ENCODE data around the gene GPR4. TPM values are rescaled to one million over a fixed set of nuclear protein-coding genes. Genes with fewer than 3 reads are reported as not detected.

The GPR4 gene
- total RNA-seq, 1 experiment from 2014 or later: 0.23 TPM

GRCh38 chr19:45575216-45575615 lies 26.8 kb downstream of the GPR4 start:
- intact Hi-C loops (cut with micrococcal nuclease; ENCODE audit: unreplicated experiment): no loop called here
- ChIA-PET CTCF (interaction anchor here (0.6 kb wide), 1 partner anchor 118 kb away, joined by 8 read pairs; no protein-coding TSS in a partner anchor), POLR2A (no interaction called here)
- H3K36me3 ChIP-seq (ENCODE audit: control insufficient read depth, insufficient read depth, low read length): no peaks in the 10 kb centered on the region
- in situ Hi-C loops (cut with HindIII; ENCODE audit: low pct_unique_long_range_greater_than_20kb, low sequenced_read_pairs): no loop called here
- DNase-seq (ENCODE audit: low read depth, low spot score): no peak
- H3K27me3 ChIP-seq (ENCODE audit: control insufficient read depth, insufficient read depth, low read length): no peaks in the 10 kb centered on the region
- no TSS peak for BruUV-seq (replicated peaks)
- ATAC-seq: no peak
- H3K9me3 ChIP-seq (ENCODE audit: control insufficient read depth, insufficient read depth, low read depth, low read length): no peaks in the 10 kb centered on the region
- TF ChIP-seq SIN3A (IDR thresholded peaks at IDR 0.05; ENCODE audit: borderline replicate concordance, insufficient read depth, low read depth, low read length) (no peak), POLR2AphosphoS5 (IDR thresholded peaks at IDR 0.05; ENCODE audit: low read depth, low read length) (no peak), TCF7L2 (IDR thresholded peaks at IDR 0.05; ENCODE audit: low read depth, low read length) (no peak), CTCF (IDR thresholded peaks at IDR 0.05) (no peak), REST (IDR thresholded peaks at IDR 0.05; ENCODE audit: insufficient read depth in 1 of 2, low read depth in 2 of 2, low read length in 1 of 2) (no peak)
- H3K4me3 ChIP-seq (ENCODE audit: low read depth in 2 of 2, low read length in 2 of 2): no peak overlapping the region
- peaks cover 12% of the 10 kb centered on the region for H3K4me1 ChIP-seq (ENCODE audit: control insufficient read depth, insufficient read depth, low read length)
- H3K27ac ChIP-seq (ENCODE audit: low read length): no peak overlapping the region

DNA sequence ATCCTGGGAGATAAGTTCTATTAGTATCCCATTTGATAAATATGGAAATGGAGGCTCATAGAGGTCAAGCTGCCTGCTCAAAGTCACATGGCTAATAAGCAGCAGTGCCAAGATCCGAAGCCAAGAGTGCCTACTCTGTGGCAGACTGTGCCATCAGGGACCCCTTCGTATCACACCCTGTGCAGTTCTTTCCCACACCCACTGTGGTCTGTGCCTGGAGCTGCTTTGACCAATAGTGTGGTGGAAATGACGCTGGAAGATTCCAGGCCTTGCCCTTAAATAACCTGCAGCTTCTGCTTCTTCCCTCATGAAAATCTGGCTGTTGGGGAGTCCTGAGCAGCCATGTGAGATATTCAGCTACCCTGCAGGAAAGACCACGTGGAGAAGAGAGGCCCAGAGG lies 27.5 kb downstream of the GPR4 start:
- no TSS peak for BruUV-seq (replicated peaks)
- intact Hi-C loops (cut with micrococcal nuclease; ENCODE audit: unreplicated experiment): no loop called here
- ChIA-PET POLR2A (no interaction called here), CTCF (no interaction called here)
- Histone ChIP-seq H3K27me3 (ENCODE audit: control insufficient read depth, insufficient read depth, low read length) (no peaks in the 10 kb centered on the region), H3K4me3 (ENCODE audit: low read depth in 2 of 2, low read length in 2 of 2) (no peak overlapping the region), H3K4me1 (ENCODE audit: control insufficient read depth, insufficient read depth, low read length) (peaks cover 12% of the 10 kb centered on the region), H3K27ac (ENCODE audit: low read length) (no peak overlapping the region), H3K9me3 (ENCODE audit: control insufficient read depth, insufficient read depth, low read depth, low read length) (no peaks in the 10 kb centered on the region), H3K36me3 (ENCODE audit: control insufficient read depth, insufficient read depth, low read length) (no peaks in the 10 kb centered on the region)
- DNase-seq (ENCODE audit: low read depth, low spot score) (no peak), ATAC-seq (no peak)
- TF ChIP-seq CTCF (IDR thresholded peaks at IDR 0.05): no peak
- no peak for TF ChIP-seq SIN3A (IDR thresholded peaks at IDR 0.05; ENCODE audit: borderline replicate concordance, insufficient read depth, low read depth, low read length)
- in situ Hi-C loops (cut with HindIII; ENCODE audit: low pct_unique_long_range_greater_than_20kb, low sequenced_read_pairs): no loop called here
